ENCODE results near the gene PDSS2.

Gene PDSS2

GRCh38 chr6:107305391-107305790 is 154.0 kb downstream of the PDSS2 start:
- no peaks in the 10 kb centered on the region for H3K9me3 ChIP-seq (ENCODE audit: insufficient read depth, low read length, severe bottlenecking)
- H3K9ac ChIP-seq (ENCODE audit: low read depth, low read length), result no peak overlapping the region
- peaks cover 3% of the 10 kb centered on the region; the same call in 1 of the 2 replicates for H3K79me2 ChIP-seq (ENCODE audit: insufficient read depth, low read length)
- H4K20me1 ChIP-seq (ENCODE audit: insufficient read depth, low read length), result no peaks in the 10 kb centered on the region; the same call in 1 of the 2 replicates
- no peak overlapping the region for H2AFZ ChIP-seq (ENCODE audit: low read depth, low read length)
- no peak overlapping the region for H3K4me2 ChIP-seq (ENCODE audit: insufficient read depth, low read length)
- ATAC-seq (ENCODE audit: insufficient read depth, low read depth) (no peak), DNase-seq (no peak)
- H3K36me3 ChIP-seq (ENCODE audit: insufficient read depth, low read length), result no peaks in the 10 kb centered on the region
- no peak overlapping the region for H3K4me3 ChIP-seq (ENCODE audit: low read depth in 1 of 2, low read length in 2 of 2)
- no peak overlapping the region for H3K27ac ChIP-seq (ENCODE audit: low read length)
- H3K4me1 ChIP-seq (ENCODE audit: insufficient read depth, low read length), result no peaks in the 10 kb centered on the region
- TF ChIP-seq CTCF (IDR thresholded peaks at IDR 0.05; ENCODE audit: borderline replicate concordance, extremely low read depth, low read length, poor library complexity, severe bottlenecking) (no peak), EZH2 (IDR thresholded peaks at IDR 0.05; ENCODE audit: borderline replicate concordance, low read depth, low read length, severe bottlenecking) (no peak)
- no peaks in the 10 kb centered on the region for H3K27me3 ChIP-seq (ENCODE audit: insufficient read depth, low read length, poor library complexity)

GRCh38 chr6:107304421-107305025 is 154.8 kb downstream of the PDSS2 start:
- Histone ChIP-seq H2AFZ (ENCODE audit: low read depth, low read length) (no peak overlapping the region), H3K4me1 (ENCODE audit: insufficient read depth, low read length) (no peaks in the 10 kb centered on the region), H3K79me2 (ENCODE audit: insufficient read depth, low read length) (peaks cover 3% of the 10 kb centered on the region; the same call in 1 of the 2 replicates), H3K27me3 (ENCODE audit: insufficient read depth, low read length, poor library complexity) (no peaks in the 10 kb centered on the region), H4K20me1 (ENCODE audit: insufficient read depth, low read length) (no peaks in the 10 kb centered on the region; the same call in 1 of the 2 replicates), H3K36me3 (ENCODE audit: insufficient read depth, low read length) (no peaks in the 10 kb centered on the region), H3K4me2 (ENCODE audit: insufficient read depth, low read length) (no peak overlapping the region), H3K9me3 (ENCODE audit: insufficient read depth, low read length, severe bottlenecking) (no peaks in the 10 kb centered on the region), H3K27ac (ENCODE audit: low read length) (no peak overlapping the region), H3K4me3 (ENCODE audit: low read depth in 1 of 2, low read length in 2 of 2) (no peak overlapping the region), H3K9ac (ENCODE audit: low read depth, low read length) (no peak overlapping the region)
- DNase-seq (no peak), ATAC-seq (ENCODE audit: insufficient read depth, low read depth) (no peak)
- TF ChIP-seq EZH2 (IDR thresholded peaks at IDR 0.05; ENCODE audit: borderline replicate concordance, low read depth, low read length, severe bottlenecking) (no peak), CTCF (IDR thresholded peaks at IDR 0.05; ENCODE audit: borderline replicate concordance, extremely low read depth, low read length, poor library complexity, severe bottlenecking) (no peak)

GRCh38 chr6:107293350-107293749 is 166.0 kb downstream of the PDSS2 start:
- no peaks in the 10 kb centered on the region for H3K79me2 ChIP-seq (ENCODE audit: insufficient read depth, low read length)
- H3K9ac ChIP-seq (ENCODE audit: low read depth, low read length), result no peak overlapping the region
- no peaks in the 10 kb centered on the region for H4K20me1 ChIP-seq (ENCODE audit: insufficient read depth, low read length)
- H3K27ac ChIP-seq (ENCODE audit: low read length), result no peak overlapping the region
- H3K36me3 ChIP-seq (ENCODE audit: insufficient read depth, low read length), result no peaks in the 10 kb centered on the region
- H3K4me3 ChIP-seq (ENCODE audit: low read depth in 1 of 2, low read length in 2 of 2), result no peak overlapping the region
- DNase-seq, result no peak
- ATAC-seq (ENCODE audit: insufficient read depth, low read depth), result no peak
- no peak overlapping the region for H3K4me2 ChIP-seq (ENCODE audit: insufficient read depth, low read length)
- no peak for TF ChIP-seq EZH2 (IDR thresholded peaks at IDR 0.05; ENCODE audit: borderline replicate concordance, low read depth, low read length, severe bottlenecking)
- TF ChIP-seq CTCF (IDR thresholded peaks at IDR 0.05; ENCODE audit: borderline replicate concordance, extremely low read depth, low read length, poor library complexity, severe bottlenecking), result no peak
- no peaks in the 10 kb centered on the region for H3K4me1 ChIP-seq (ENCODE audit: insufficient read depth, low read length)
- H3K27me3 ChIP-seq (ENCODE audit: insufficient read depth, low read length, poor library complexity), result no peaks in the 10 kb centered on the region
- no peak overlapping the region for H2AFZ ChIP-seq (ENCODE audit: low read depth, low read length)
- H3K9me3 ChIP-seq (ENCODE audit: insufficient read depth, low read length, severe bottlenecking), result no peaks in the 10 kb centered on the region
